Measurements from ENCODE around the gene NOC2L.

NOC2L gene

GRCh38 chr1:953524-954320 is 5.3 kb downstream of the NOC2L start:
- TF ChIP-seq CTCF (IDR thresholded peaks at IDR 0.05; ENCODE audit: low read depth, low read length): no peak
- in situ Hi-C loops (cut with HindIII; ENCODE audit: low sequenced_read_pairs): no loop called here
- no peak overlapping the region for H3K4me3 ChIP-seq (ENCODE audit: low read depth, low read length)

GRCh38 chr1:952603-953002 is 6.5 kb downstream of the NOC2L start:
- no peak overlapping the region for H3K4me3 ChIP-seq (ENCODE audit: low read depth, low read length)
- TF ChIP-seq CTCF (IDR thresholded peaks at IDR 0.05; ENCODE audit: low read depth, low read length): no peak
- no peak for DNase-seq (ENCODE audit: low read depth, low spot score)
- in situ Hi-C loops (cut with HindIII; ENCODE audit: low sequenced_read_pairs): no loop called here

More at GRCh38 chr1:953524-954320, 5.3 kb downstream of the NOC2L start:
- no peak for DNase-seq (ENCODE audit: low read depth, low spot score)

GRCh38 chr1:952201-952600 is 6.9 kb downstream of the NOC2L start:
- in situ Hi-C loops (cut with HindIII; ENCODE audit: low sequenced_read_pairs): no loop called here
- no peak for DNase-seq (ENCODE audit: low read depth, low spot score)
- no peak overlapping the region for H3K4me3 ChIP-seq (ENCODE audit: low read depth, low read length)
- no peak for TF ChIP-seq CTCF (IDR thresholded peaks at IDR 0.05; ENCODE audit: low read depth, low read length)

- in situ Hi-C loops (cut with HindIII; ENCODE audit: low sequenced_read_pairs): no loop called here
- DNase-seq (ENCODE audit: low read depth, low spot score): no peak
- peak; percentile 66 for TF ChIP-seq CTCF (IDR thresholded peaks at IDR 0.05; ENCODE audit: low read depth, low read length)
- no peak overlapping the region for H3K4me3 ChIP-seq (ENCODE audit: low read depth, low read length)
Measured at GRCh38 chr1:951364-951763, 7.7 kb downstream of the NOC2L start.

GRCh38 chr1:950881-951280 is 8.2 kb downstream of the NOC2L start:
- TF ChIP-seq CTCF (IDR thresholded peaks at IDR 0.05; ENCODE audit: low read depth, low read length): no peak
- in situ Hi-C loops (cut with HindIII; ENCODE audit: low sequenced_read_pairs): no loop called here
- DNase-seq (ENCODE audit: low read depth, low spot score): no peak
- no peak overlapping the region for H3K4me3 ChIP-seq (ENCODE audit: low read depth, low read length)

GRCh38 chr1:950268-950667 is 8.8 kb downstream of the NOC2L start:
- no peak overlapping the region for H3K4me3 ChIP-seq (ENCODE audit: low read depth, low read length)
- TF ChIP-seq CTCF (IDR thresholded peaks at IDR 0.05; ENCODE audit: low read depth, low read length): no peak
- no peak for DNase-seq (ENCODE audit: low read depth, low spot score)
- in situ Hi-C loops (cut with HindIII; ENCODE audit: low sequenced_read_pairs): no loop called here

Data from astrocyte of the spinal cord (primary cell).